A549 (cell line): ENCODE measurements around the gene PSMD1.

Experiments
- CBX2 ChIP-seq: fragments of 200-600 bp; sonication (generic); IDR thresholded peaks from 2 replicates; pipeline ENCODE4 v1.6.1; 2016; ENCODE audit warnings: low read depth, mild to moderate bottlenecking, borderline replicate concordance
- CHD2 ChIP-seq: fragments of 150-350 bp; IDR thresholded peaks from 2 replicates; pipeline ENCODE4 v1.6.1; 2014; ENCODE audit warnings: low read length; ENCODE audit not compliant: partially characterized antibody
- CHD4 ChIP-seq: fragments of 200-600 bp; sonication (generic); IDR thresholded peaks from 2 replicates; pipeline ENCODE4 v1.6.1; 2016; ENCODE audit warnings: antibody characterized with exemption, mild to moderate bottlenecking, borderline replicate concordance
- CTCF ChIP-seq: fragments of >200 bp; sonication (Bioruptor Twin); formaldehyde crosslinking; IDR thresholded peaks from 3 replicates; pipeline ENCODE4 v1.5.1; 2016
- ESRRA ChIP-seq: fragments of 150-350 bp; IDR thresholded peaks from 2 replicates; pipeline ENCODE4 v1.6.1; 2014; ENCODE audit warnings: mild to moderate bottlenecking, low read length, borderline replicate concordance
- FOSB ChIP-seq: fragments of 250-450 bp; sonication (Bioruptor Pico); IDR thresholded peaks from 2 replicates; pipeline ENCODE4 v1.5.0; 2020; ENCODE audit warnings: mild to moderate bottlenecking, moderate library complexity
- FOSL2 ChIP-seq, 2 experiments: fragments of 450-650 bp in 1 of 2; fragments of >200 bp in 1 of 2; sonication (Bioruptor Twin) in 1 of 2; formaldehyde crosslinking; IDR thresholded peaks; 2 replicates each; pipeline versions ENCODE4 v1.5.0 to v1.6.1; 2016 to 2020; ENCODE audit warnings: mild to moderate bottlenecking in 1 of 2, moderate library complexity in 1 of 2
- MAFK ChIP-seq: fragments of 450-650 bp; IDR thresholded peaks from 2 replicates; pipeline ENCODE4 v1.6.1; 2014; ENCODE audit not compliant: partially characterized antibody
- PBX3 ChIP-seq: IDR thresholded peaks from 2 replicates; pipeline ENCODE4 v1.6.1; 2012
- POLR2A ChIP-seq: IDR thresholded peaks from 2 replicates; pipeline ENCODE4 v1.6.1; 2012; ENCODE audit warnings: mild to moderate bottlenecking, low read length
- REST ChIP-seq: fragments of 200-600 bp; sonication (generic); IDR thresholded peaks from 2 replicates; pipeline ENCODE4 v1.6.1; 2016; ENCODE audit warnings: antibody characterized with exemption, mild to moderate bottlenecking, moderate library complexity

GRCh38 chr2:231124838-231125568 lies 68.3 kb downstream of the PSMD1 start, which contains the start of gene HTR2B:
- TF ChIP-seq CTCF (no peak), FOSB (CRISPR knock-in tag) (no peak), FOSL2 (IDR thresholded peaks at IDR 0.05) (no peak), FOSL2 (CRISPR knock-in tag; IDR thresholded peaks at IDR 0.05) (no peak), ESRRA (no peak), CBX2 (no peak), PBX3 (no peak), REST (no peak), MAFK (peak; percentile 43), POLR2A (no peak), CHD4 (no peak), CHD2 (no peak)
